ENCODE data around the gene LCA5L.

DNA sequence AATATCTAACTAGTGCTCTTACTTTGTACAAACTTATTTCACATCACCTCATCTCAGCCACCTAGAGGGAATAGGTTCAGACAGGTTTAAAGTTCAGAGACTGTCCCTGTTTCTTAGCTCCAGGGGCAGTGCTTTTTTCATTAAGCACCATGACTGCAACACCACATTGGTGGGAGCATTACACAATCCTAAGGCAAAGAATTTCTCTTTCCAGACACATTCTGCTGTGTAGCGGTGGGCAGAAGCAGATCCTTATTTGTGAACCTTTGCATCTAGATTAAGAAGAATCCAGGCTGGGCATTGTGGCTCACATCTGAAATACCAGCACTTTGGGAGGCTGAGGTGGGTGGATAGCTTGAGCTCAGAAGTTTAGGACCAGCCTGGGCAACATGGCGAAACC lies 16.1 kb downstream of the LCA5L start:
- TF ChIP-seq, protein P1, sequence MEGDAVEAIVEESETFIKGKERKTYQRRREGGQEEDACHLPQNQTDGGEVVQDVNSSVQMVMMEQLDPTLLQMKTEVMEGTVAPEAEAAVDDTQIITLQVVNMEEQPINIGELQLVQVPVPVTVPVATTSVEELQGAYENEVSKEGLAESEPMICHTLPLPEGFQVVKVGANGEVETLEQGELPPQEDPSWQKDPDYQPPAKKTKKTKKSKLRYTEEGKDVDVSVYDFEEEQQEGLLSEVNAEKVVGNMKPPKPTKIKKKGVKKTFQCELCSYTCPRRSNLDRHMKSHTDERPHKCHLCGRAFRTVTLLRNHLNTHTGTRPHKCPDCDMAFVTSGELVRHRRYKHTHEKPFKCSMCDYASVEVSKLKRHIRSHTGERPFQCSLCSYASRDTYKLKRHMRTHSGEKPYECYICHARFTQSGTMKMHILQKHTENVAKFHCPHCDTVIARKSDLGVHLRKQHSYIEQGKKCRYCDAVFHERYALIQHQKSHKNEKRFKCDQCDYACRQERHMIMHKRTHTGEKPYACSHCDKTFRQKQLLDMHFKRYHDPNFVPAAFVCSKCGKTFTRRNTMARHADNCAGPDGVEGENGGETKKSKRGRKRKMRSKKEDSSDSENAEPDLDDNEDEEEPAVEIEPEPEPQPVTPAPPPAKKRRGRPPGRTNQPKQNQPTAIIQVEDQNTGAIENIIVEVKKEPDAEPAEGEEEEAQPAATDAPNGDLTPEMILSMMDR (IDR thresholded peaks at IDR 0.05), result no peak
- TF ChIP-seq POLR2A (IDR thresholded peaks at IDR 0.05), result no peak

All from adrenal gland (tissue), 5 donors.